Naive thymus-derived CD4-positive, alpha-beta T cell (primary cell): ENCODE data around the gene AUH. TPM values are rescaled to one million over a fixed set of nuclear protein-coding genes. Genes with fewer than 3 reads are reported as not detected.

ENCODE experiments used
- ATAC-seq: fragments of 150-1000 bp; cut with Tn5 transposase; 2 replicates; pipeline ENCODE4 v1.10.0; 2021; ENCODE audit warnings: mild to moderate bottlenecking, moderate library complexity
- CTCF ChIA-PET: fragments of 350-600 bp; sonication (Branson Sonifier 250); formaldehyde crosslinking; loops from one replicate; lab custom pipeline; 2021; ENCODE audit warnings: antibody characterized with exemption; lab: Charles Lee
- POLR2A ChIA-PET: fragments of 350-600 bp; sonication (Branson Sonifier 250); formaldehyde crosslinking; loops from one replicate; lab custom pipeline; 2021; ENCODE audit warnings: antibody characterized with exemption, inconsistent platforms; lab: Charles Lee
- DNase-seq, 9 donors: peaks; one replicate each; pipeline versions ENCODE4 v3.0.0 to v3.0.0-alpha.2; 2020 to 2022; ENCODE audit warnings: mixed read lengths in 1 of 9
- H3K27ac ChIP-seq: one replicate; pipeline ENCODE4 v1.7.0; 2013; ENCODE audit warnings: mild to moderate bottlenecking, low read depth, low read length, moderate library complexity
- H3K27me3 ChIP-seq, 2 donors: one replicate each; pipeline ENCODE4 v1.7.0; 2013; ENCODE audit warnings: low read length in 2 of 2, mild to moderate bottlenecking in 2 of 2, moderate library complexity in 2 of 2; ENCODE audit not compliant: control insufficient read depth in 2 of 2, insufficient read depth in 2 of 2
- H3K36me3 ChIP-seq, 3 experiments: 1 replicate in 2 of 3; 2 replicates in 1 of 3; pipeline ENCODE4 v1.7.0; 2013; ENCODE audit warnings: low read length in 3 of 3, mild to moderate bottlenecking in 3 of 3, moderate library complexity in 1 of 3; ENCODE audit not compliant: insufficient read depth in 3 of 3, control insufficient read depth in 2 of 3
- H3K4me1 ChIP-seq, 2 donors: one replicate each; pipeline ENCODE4 v1.7.0; 2013; ENCODE audit warnings: low read length in 2 of 2, mild to moderate bottlenecking in 2 of 2, moderate library complexity in 1 of 2; ENCODE audit not compliant: control insufficient read depth in 2 of 2, insufficient read depth in 2 of 2
- H3K4me3 ChIP-seq: 2 replicates; pipeline ENCODE4 v1.7.0; 2013; ENCODE audit warnings: mild to moderate bottlenecking, low read length
- H3K9me3 ChIP-seq, 3 experiments: 1 replicate in 2 of 3; 2 replicates in 1 of 3; pipeline ENCODE4 v1.7.0; 2013; ENCODE audit warnings: low read length in 3 of 3; ENCODE audit not compliant: control insufficient read depth in 2 of 3
- H3K27ac Mint-ChIP-seq, 9 donors: one replicate each; pipeline ENCODE4 v1.8.0; 2020 to 2022; ENCODE audit warnings: mixed read lengths in 9 of 9, mild to moderate bottlenecking in 8 of 9, moderate library complexity in 5 of 9, inconsistent platforms in 2 of 9
- H3K27me3 Mint-ChIP-seq, 5 donors: one replicate each; pipeline ENCODE4 v1.8.0; 2021 to 2022; ENCODE audit warnings: mixed read lengths in 5 of 5, mild to moderate bottlenecking in 1 of 5
- H3K36me3 Mint-ChIP-seq, 5 donors: one replicate each; pipeline ENCODE4 v1.8.0; 2020 to 2022; ENCODE audit warnings: mixed read lengths in 5 of 5, mild to moderate bottlenecking in 3 of 5, inconsistent platforms in 1 of 5
- H3K4me1 Mint-ChIP-seq, 7 donors: one replicate each; pipeline ENCODE4 v1.8.0; 2020 to 2022; ENCODE audit warnings: mixed read lengths in 7 of 7, mild to moderate bottlenecking in 3 of 7, inconsistent platforms in 1 of 7
- H3K4me3 Mint-ChIP-seq, 10 donors: one replicate each; pipeline ENCODE4 v1.8.0; 2020 to 2022; ENCODE audit warnings: mild to moderate bottlenecking in 10 of 10, mixed read lengths in 10 of 10, moderate library complexity in 6 of 10, inconsistent platforms in 2 of 10
- H3K9me3 Mint-ChIP-seq, 11 donors: one replicate each; pipeline ENCODE4 v1.8.0; 2020 to 2022; ENCODE audit warnings: mixed read lengths in 11 of 11, mild to moderate bottlenecking in 4 of 11, inconsistent platforms in 1 of 11, moderate library complexity in 1 of 11
- intact Hi-C, 2 donors: fragments of 100-400 bp; cut with micrococcal nuclease; formaldehyde crosslinking; loops; one replicate each; pipeline ENCODE4 v1.15.1; 2023
- polyA plus RNA-seq, 2 donors: library from polyadenylated mRNA; unstranded; fragments of 300-500 nt; fragmentation: Illumina TruSeq; gene quantifications; one replicate each; pipeline ENCODE4 v1.2.3, GENCODE V29; 2021
- total RNA-seq, 6 experiments: library from RNA in 5 of 6; stranded (reverse) in 5 of 6; gene quantifications; 1 replicate in 5 of 6; 2 replicates in 1 of 6; pipeline ENCODE4 v1.2.3 and lab custom pipeline; 2021 to 2026

AUH gene
- total and polyA plus RNA-seq, 7 experiments from 2014 or later = 11.6 to 30.1 (median 17.8) TPM

- ChIA-PET POLR2A (no interaction called here), CTCF (no interaction called here)
- no peaks in the 10 kb centered on the region for H3K36me3 ChIP-seq
- H3K9me3 Mint-ChIP-seq = peaks cover 0 to 11% (median 4%) of the 10 kb centered on the region in 11 donors
- ATAC-seq (no peak), DNase-seq (no peak)
- peaks cover 3 to 47% (median 12%) of the 10 kb centered on the region in 5 donors for H3K36me3 Mint-ChIP-seq
- H3K4me3 ChIP-seq = no peak overlapping the region
- H3K4me1 ChIP-seq = peaks cover 0 to 3% of the 10 kb centered on the region in 2 donors
- no peak overlapping the region for H3K27ac ChIP-seq
- H3K9me3 ChIP-seq = peaks cover 0 to 3% (median 0%) of the 10 kb centered on the region in 3 experiments
- no peak overlapping the region for H3K4me3 Mint-ChIP-seq
- H3K27me3 ChIP-seq = no peaks in the 10 kb centered on the region
- H3K27me3 Mint-ChIP-seq = no peaks in the 10 kb centered on the region
- H3K27ac Mint-ChIP-seq = peak overlapping the region in 1 of 9 donors; percentile 42
- H3K4me1 Mint-ChIP-seq = peaks cover 0 to 28% (median 5%) of the 10 kb centered on the region in 7 donors
- intact Hi-C loops = no loop called here
Measured at GRCh38 chr9:91259162-91259561, 102.6 kb downstream of the AUH start.

DNA sequence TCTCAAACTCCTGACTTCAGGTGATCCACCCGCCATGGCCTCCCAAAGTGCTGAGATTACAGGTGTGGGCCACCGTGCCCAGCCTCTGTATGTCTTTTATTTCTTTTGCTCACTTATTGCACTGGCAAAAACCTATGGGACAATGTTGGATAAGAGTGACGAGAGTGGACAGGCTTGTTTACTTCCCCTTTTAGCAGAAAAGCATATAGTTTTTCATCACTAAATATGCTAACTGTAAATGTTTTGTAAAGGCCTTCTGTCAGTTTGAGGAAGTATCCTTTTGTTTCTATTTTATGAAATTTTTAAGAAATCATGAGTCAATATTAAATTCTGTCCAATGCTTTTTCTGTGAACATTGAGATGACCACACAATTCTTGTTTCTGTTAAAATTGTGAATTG, 103.3 kb downstream of the AUH start:
- H3K36me3 ChIP-seq = no peaks in the 10 kb centered on the region
- Mint-ChIP-seq H3K27me3 (no peaks in the 10 kb centered on the region), H3K27ac (no peak overlapping the region), H3K4me1 (peaks cover 0 to 34% (median 5%) of the 10 kb centered on the region in 7 donors), H3K4me3 (no peak overlapping the region), H3K36me3 (peaks cover 0 to 41% (median 8%) of the 10 kb centered on the region in 5 donors), H3K9me3 (peaks cover 0 to 6% (median 0%) of the 10 kb centered on the region in 11 donors)
- H3K27me3 ChIP-seq = no peaks in the 10 kb centered on the region
- POLR2A ChIA-PET = no interaction called here
- ATAC-seq (peak; percentile 54), DNase-seq (no peak)
- CTCF ChIA-PET = no interaction called here
- H3K4me3 ChIP-seq = no peak overlapping the region
- H3K9me3 ChIP-seq = no peaks in the 10 kb centered on the region
- H3K27ac ChIP-seq = no peak overlapping the region
- intact Hi-C loops = no loop called here
- H3K4me1 ChIP-seq = peaks cover 0 to 4% of the 10 kb centered on the region in 2 donors

GRCh38 chr9:91256235-91256634, 105.5 kb downstream of the AUH start:
- Histone ChIP-seq H3K27me3 (no peaks in the 10 kb centered on the region), H3K36me3 (no peaks in the 10 kb centered on the region), H3K4me1 (peaks cover 0 to 8% of the 10 kb centered on the region in 2 donors), H3K9me3 (no peaks in the 10 kb centered on the region), H3K4me3 (no peak overlapping the region), H3K27ac (no peak overlapping the region)
- no peak for ATAC-seq
- peaks cover 0 to 30% (median 7%) of the 10 kb centered on the region in 7 donors for H3K4me1 Mint-ChIP-seq
- POLR2A ChIA-PET = no interaction called here
- H3K36me3 Mint-ChIP-seq = peaks cover 0 to 27% (median 7%) of the 10 kb centered on the region in 5 donors
- no peak overlapping the region for H3K4me3 Mint-ChIP-seq
- intact Hi-C loops = no loop called here
- no peak overlapping the region for H3K27ac Mint-ChIP-seq
- no peaks in the 10 kb centered on the region for H3K9me3 Mint-ChIP-seq
- no peak for DNase-seq
- CTCF ChIA-PET = no interaction called here
- H3K27me3 Mint-ChIP-seq = no peaks in the 10 kb centered on the region

GRCh38 chr9:91255327-91255726, 106.4 kb downstream of the AUH start:
- Histone ChIP-seq H3K9me3 (no peaks in the 10 kb centered on the region), H3K27ac (no peak overlapping the region), H3K27me3 (no peaks in the 10 kb centered on the region), H3K4me1 (peaks cover 0 to 8% of the 10 kb centered on the region in 2 donors), H3K36me3 (no peaks in the 10 kb centered on the region), H3K4me3 (no peak overlapping the region)
- ChIA-PET CTCF (no interaction called here), POLR2A (no interaction called here)
- intact Hi-C loops = no loop called here
- no peak for ATAC-seq
- Mint-ChIP-seq H3K27me3 (no peaks in the 10 kb centered on the region), H3K9me3 (no peaks in the 10 kb centered on the region), H3K36me3 (peaks cover 0 to 29% (median 7%) of the 10 kb centered on the region in 5 donors), H3K4me3 (no peak overlapping the region), H3K27ac (no peak overlapping the region), H3K4me1 (peaks cover 0 to 37% (median 7%) of the 10 kb centered on the region in 7 donors)
- no peak for DNase-seq

DNA sequence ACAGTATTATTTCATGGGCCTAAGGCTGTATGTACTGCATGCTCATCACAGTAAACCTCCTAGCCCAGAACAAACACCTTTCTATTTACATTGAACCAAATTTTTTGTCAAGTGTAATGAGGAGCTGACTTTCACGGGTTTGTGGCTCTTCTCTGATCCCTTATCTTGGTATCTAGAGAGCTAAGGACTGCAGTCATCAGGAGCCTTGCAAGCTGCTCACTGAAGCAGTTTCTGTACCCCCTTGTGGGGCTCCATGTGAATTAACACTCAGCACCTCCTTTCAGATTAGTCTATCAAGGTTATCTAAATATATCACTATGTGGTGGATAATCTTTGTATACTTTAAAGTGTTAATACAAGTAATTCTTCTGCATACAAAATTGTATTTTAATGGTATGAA, 108.2 kb downstream of the AUH start:
- peaks cover 0 to 8% of the 10 kb centered on the region in 2 donors for H3K4me1 ChIP-seq
- ATAC-seq (peak; percentile 64), DNase-seq (peak in 6 of 9 donors; percentile 5 to 32 (median 12))
- Mint-ChIP-seq H3K4me1 (peaks cover 0 to 45% (median 6%) of the 10 kb centered on the region in 7 donors), H3K27ac (peak overlapping the region in 1 of 9 donors; percentile 23), H3K36me3 (peaks cover 0 to 22% (median 6%) of the 10 kb centered on the region in 5 donors), H3K27me3 (no peaks in the 10 kb centered on the region), H3K4me3 (no peak overlapping the region), H3K9me3 (no peaks in the 10 kb centered on the region)
- intact Hi-C loops = loop anchor here (1.0 to 5.0 kb wide), 9 partner anchors 8 to 336 kb away; no protein-coding TSS in a partner anchor
- CTCF ChIA-PET = no interaction called here
- H3K27me3 ChIP-seq = no peaks in the 10 kb centered on the region
- no peaks in the 10 kb centered on the region for H3K9me3 ChIP-seq
- H3K27ac ChIP-seq = no peak overlapping the region
- H3K4me3 ChIP-seq = no peak overlapping the region
- H3K36me3 ChIP-seq = no peaks in the 10 kb centered on the region
- POLR2A ChIA-PET = no interaction called here

DNA sequence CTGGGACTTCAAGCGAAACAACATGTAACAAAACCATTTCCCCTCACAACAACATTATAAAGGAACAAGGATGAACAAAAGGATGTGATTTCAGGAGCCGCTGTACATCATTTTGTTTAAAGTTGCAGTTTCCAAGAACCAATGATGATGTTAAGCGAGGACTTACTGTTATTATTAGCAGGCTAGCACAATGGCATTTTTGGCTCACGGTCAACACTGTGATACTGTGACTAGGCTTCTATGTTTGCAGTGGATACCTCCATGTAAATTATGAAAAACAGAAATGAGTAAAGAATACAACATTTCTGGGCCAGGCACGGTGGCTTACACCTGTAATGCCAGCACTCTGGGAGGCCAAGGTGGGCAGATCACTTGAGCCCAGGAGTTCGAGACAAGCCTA, 113.0 kb downstream of the AUH start:
- Histone ChIP-seq H3K27ac (no peak overlapping the region), H3K27me3 (no peaks in the 10 kb centered on the region), H3K4me1 (peaks cover 0 to 5% of the 10 kb centered on the region in 2 donors), H3K9me3 (no peaks in the 10 kb centered on the region), H3K4me3 (no peak overlapping the region), H3K36me3 (no peaks in the 10 kb centered on the region)
- POLR2A ChIA-PET = no interaction called here
- no peak overlapping the region for H3K27ac Mint-ChIP-seq
- no peak overlapping the region for H3K4me3 Mint-ChIP-seq
- intact Hi-C loops = no loop called here
- ATAC-seq (no peak), DNase-seq (no peak)
- H3K4me1 Mint-ChIP-seq = peaks cover 6 to 51% (median 16%) of the 10 kb centered on the region in 7 donors
- CTCF ChIA-PET = no interaction called here
- peaks cover 0 to 25% (median 8%) of the 10 kb centered on the region in 5 donors for H3K36me3 Mint-ChIP-seq
- no peaks in the 10 kb centered on the region for H3K27me3 Mint-ChIP-seq
- H3K9me3 Mint-ChIP-seq = peaks cover 0 to 2% (median 0%) of the 10 kb centered on the region in 11 donors

GRCh38 chr9:91247278-91247677, 114.4 kb downstream of the AUH start:
- no peak overlapping the region for H3K4me3 ChIP-seq
- H3K27ac ChIP-seq = no peak overlapping the region
- no peaks in the 10 kb centered on the region for H3K9me3 ChIP-seq
- H3K36me3 Mint-ChIP-seq = peaks cover 0 to 35% (median 14%) of the 10 kb centered on the region in 5 donors
- CTCF ChIA-PET = no interaction called here
- POLR2A ChIA-PET = no interaction called here
- H3K36me3 ChIP-seq = no peaks in the 10 kb centered on the region
- intact Hi-C loops = no loop called here
- no peaks in the 10 kb centered on the region for H3K27me3 Mint-ChIP-seq
- no peaks in the 10 kb centered on the region for H3K4me1 ChIP-seq
- no peak overlapping the region for H3K4me3 Mint-ChIP-seq
- H3K27me3 ChIP-seq = no peaks in the 10 kb centered on the region
- peaks cover 6 to 43% (median 16%) of the 10 kb centered on the region in 7 donors for H3K4me1 Mint-ChIP-seq
- ATAC-seq (no peak), DNase-seq (no peak)
- H3K9me3 Mint-ChIP-seq = peaks cover 0 to 2% (median 0%) of the 10 kb centered on the region in 11 donors
- H3K27ac Mint-ChIP-seq = peak overlapping the region in 2 of 9 donors; percentile 7 to 31
